Measurements from ENCODE around the gene FBXL13. TPM values are rescaled to one million over a fixed set of nuclear protein-coding genes. Genes with fewer than 3 reads are reported as not detected.

FBXL13 gene
- total and polyA plus RNA-seq, 4 donors, result 1.00 to 2.6 (median 1.4) TPM; not detected in 1

DNA sequence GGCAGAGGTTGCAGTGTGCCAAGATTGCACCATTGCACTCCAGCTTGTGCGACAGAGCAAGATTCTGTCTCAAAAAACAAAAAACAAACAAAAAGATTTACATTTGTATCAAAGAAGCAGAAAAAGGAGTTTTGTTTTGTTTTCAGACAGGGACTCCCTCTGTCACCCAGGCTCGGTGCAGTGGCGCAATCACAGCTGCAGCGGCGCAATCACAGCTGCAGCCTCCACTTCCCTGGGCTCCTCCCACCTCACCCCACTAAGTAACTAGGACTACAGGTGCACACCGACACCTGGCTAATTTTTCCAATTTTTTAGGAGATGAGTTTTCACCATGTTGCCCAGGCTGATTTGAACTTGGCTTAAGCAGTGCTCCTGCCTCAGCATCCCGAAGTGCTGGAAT, 2.2 kb upstream of the FBXL13 start:
- WGBS, 2 donors, result 95% methylated on average over 7 of the region's 7 CpGs
- H3K36me3 ChIP-seq (ENCODE audit: control insufficient read depth in 1 of 2, insufficient read depth in 2 of 2, low read length in 1 of 2), result no peaks in the 10 kb centered on the region
- ATAC-seq (ENCODE audit: low FRiP score), result no peak
- no peak overlapping the region for H3K4me3 ChIP-seq (ENCODE audit: low read length in 2 of 2)
- no peaks in the 10 kb centered on the region for H3K9me3 ChIP-seq (ENCODE audit: control insufficient read depth, low read length)
- no peak for DNase-seq
- no peak overlapping the region for H3K27ac ChIP-seq (ENCODE audit: low read depth in 1 of 2, low read length in 2 of 2)
- H3K4me1 ChIP-seq (ENCODE audit: control insufficient read depth in 1 of 2, insufficient read depth in 2 of 2, low read length in 2 of 2), result no peaks in the 10 kb centered on the region
- no peaks in the 10 kb centered on the region for H3K27me3 ChIP-seq (ENCODE audit: control insufficient read depth in 1 of 2, insufficient read depth in 2 of 2, low read length in 1 of 2)
- intact Hi-C loops (cut with DNase I), result loop anchor here in 1 of 2 donors (5.0 kb wide), 1 partner anchor 71 kb away; the partner anchor contains the start of gene NAPEPLD

DNA sequence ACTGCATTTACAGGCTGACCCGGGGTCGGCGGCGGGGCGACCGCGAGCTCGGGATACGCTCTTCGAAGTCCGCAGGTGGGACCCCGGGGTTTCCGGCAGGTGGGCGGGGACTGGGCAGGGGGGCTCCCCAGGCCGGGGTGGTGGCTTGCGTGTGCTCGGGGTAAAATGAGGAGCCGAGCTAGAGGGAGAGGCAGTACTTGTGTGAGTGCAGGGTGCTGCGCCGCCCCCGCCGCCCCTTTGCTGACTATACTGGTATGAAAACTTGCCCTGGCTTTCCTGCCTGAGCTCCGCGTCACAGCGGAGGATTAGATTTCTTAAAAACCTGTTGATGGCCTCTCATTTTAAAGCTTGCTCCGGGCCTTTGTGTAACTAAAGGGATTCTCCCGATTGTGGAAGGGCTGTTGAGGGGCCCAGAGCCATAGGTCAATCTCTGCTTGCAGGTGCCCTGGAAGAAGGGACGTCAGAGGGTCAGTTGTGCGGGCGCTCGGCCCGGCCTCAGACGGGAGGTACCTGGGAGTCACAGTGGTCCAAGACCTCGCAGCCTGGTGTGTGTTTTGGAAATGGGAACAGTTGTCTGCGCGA, 832 bp upstream of the FBXL13 start:
- Histone ChIP-seq H3K27me3 (ENCODE audit: control insufficient read depth in 1 of 2, insufficient read depth in 2 of 2, low read length in 1 of 2) (no peaks in the 10 kb centered on the region), H3K4me1 (ENCODE audit: control insufficient read depth in 1 of 2, insufficient read depth in 2 of 2, low read length in 2 of 2) (no peaks in the 10 kb centered on the region), H3K9me3 (ENCODE audit: control insufficient read depth, low read length) (no peaks in the 10 kb centered on the region), H3K36me3 (ENCODE audit: control insufficient read depth in 1 of 2, insufficient read depth in 2 of 2, low read length in 1 of 2) (no peaks in the 10 kb centered on the region), H3K4me3 (ENCODE audit: low read length in 2 of 2) (peak overlapping the region; percentile 57 to 60), H3K27ac (ENCODE audit: low read depth in 1 of 2, low read length in 2 of 2) (peak overlapping the region; percentile 61 to 73)
- intact Hi-C loops (cut with DNase I), result loop anchor here (2.0 to 5.0 kb wide), 2 partner anchors 72 to 73 kb away; partner anchors contain the start of gene NAPEPLD (in 2 of the 2)
- peak; percentile 76 to 88 for DNase-seq
- peak; percentile 27 for ATAC-seq (ENCODE audit: low FRiP score)
- WGBS, 2 donors, result 0% methylated on average over 36 of the region's 36 CpGs

DNA sequence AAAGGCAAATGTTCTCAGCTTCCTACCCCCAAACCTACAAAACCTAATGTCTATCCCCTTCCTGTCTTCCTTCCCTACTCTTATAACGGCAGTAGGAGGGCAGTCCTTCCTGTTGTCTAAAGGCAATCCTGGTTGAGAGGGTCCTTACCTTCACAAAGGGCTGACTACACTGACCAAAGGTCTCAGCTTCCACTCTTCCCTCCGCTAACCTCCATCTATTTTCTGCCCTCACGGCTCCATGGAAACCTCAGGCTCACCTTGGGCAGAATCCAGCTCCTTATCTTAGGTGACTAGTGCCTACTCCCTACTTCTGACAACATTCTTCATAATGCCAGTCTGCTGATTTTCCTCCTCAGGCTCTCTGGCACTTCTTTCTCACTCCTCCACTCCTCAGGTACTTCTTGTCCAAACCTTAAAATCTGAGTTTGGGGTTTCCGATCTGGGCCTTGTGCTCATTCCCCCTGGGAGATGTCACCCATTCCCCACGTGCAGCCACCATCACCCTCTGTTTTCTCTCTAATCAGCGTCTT, 542 bp downstream of the FBXL13 start:
- ATAC-seq (ENCODE audit: low FRiP score), result no peak
- H3K4me1 ChIP-seq (ENCODE audit: control insufficient read depth in 1 of 2, insufficient read depth in 2 of 2, low read length in 2 of 2), result no peaks in the 10 kb centered on the region
- H3K4me3 ChIP-seq (ENCODE audit: low read length in 2 of 2), result peak overlapping the region; percentile 24 to 60
- no peaks in the 10 kb centered on the region for H3K9me3 ChIP-seq (ENCODE audit: control insufficient read depth, low read length)
- no peak for DNase-seq
- H3K36me3 ChIP-seq (ENCODE audit: control insufficient read depth in 1 of 2, insufficient read depth in 2 of 2, low read length in 1 of 2), result no peaks in the 10 kb centered on the region
- H3K27ac ChIP-seq (ENCODE audit: low read depth in 1 of 2, low read length in 2 of 2), result peak overlapping the region; percentile 18 to 78
- WGBS, 2 donors, result 0 to 2% methylated on average over 6 of the region's 6 CpGs
- intact Hi-C loops (cut with DNase I), result loop anchor here in 1 of 2 donors (2.0 kb wide), 1 partner anchor 75 kb away; the partner anchor contains the start of gene NAPEPLD
- no peaks in the 10 kb centered on the region for H3K27me3 ChIP-seq (ENCODE audit: control insufficient read depth in 1 of 2, insufficient read depth in 2 of 2, low read length in 1 of 2)

DNA sequence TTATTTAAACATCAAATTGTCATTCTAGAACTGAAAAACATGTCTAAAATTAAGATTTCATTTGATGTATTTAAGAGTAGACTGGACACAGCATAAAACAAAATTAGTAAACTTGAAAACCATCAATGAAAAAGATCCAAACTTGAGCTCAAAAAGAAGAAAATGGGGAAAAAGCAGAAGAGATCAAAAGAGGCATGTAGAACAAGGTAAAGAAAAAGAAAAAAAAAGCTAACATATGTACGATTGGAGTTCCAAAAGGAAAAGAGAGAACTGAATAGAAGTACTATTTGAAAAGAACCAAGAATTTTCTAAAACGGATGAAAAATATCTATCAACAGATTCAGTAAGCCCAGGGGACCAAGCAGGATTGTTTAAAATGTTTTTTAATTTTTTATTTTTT, 3.6 kb downstream of the FBXL13 start:
- Histone ChIP-seq H3K9me3 (ENCODE audit: control insufficient read depth, low read length) (no peaks in the 10 kb centered on the region), H3K4me3 (ENCODE audit: low read length in 2 of 2) (no peak overlapping the region), H3K27me3 (ENCODE audit: control insufficient read depth in 1 of 2, insufficient read depth in 2 of 2, low read length in 1 of 2) (no peaks in the 10 kb centered on the region), H3K27ac (ENCODE audit: low read depth in 1 of 2, low read length in 2 of 2) (no peak overlapping the region), H3K36me3 (ENCODE audit: control insufficient read depth in 1 of 2, insufficient read depth in 2 of 2, low read length in 1 of 2) (no peaks in the 10 kb centered on the region), H3K4me1 (ENCODE audit: control insufficient read depth in 1 of 2, insufficient read depth in 2 of 2, low read length in 2 of 2) (no peaks in the 10 kb centered on the region)
- ATAC-seq (ENCODE audit: low FRiP score) (no peak), DNase-seq (no peak)
- WGBS, 2 donors, result 85 to 90% methylated on average over 2 of the region's 2 CpGs
- intact Hi-C loops (cut with DNase I), result no loop called here

DNA sequence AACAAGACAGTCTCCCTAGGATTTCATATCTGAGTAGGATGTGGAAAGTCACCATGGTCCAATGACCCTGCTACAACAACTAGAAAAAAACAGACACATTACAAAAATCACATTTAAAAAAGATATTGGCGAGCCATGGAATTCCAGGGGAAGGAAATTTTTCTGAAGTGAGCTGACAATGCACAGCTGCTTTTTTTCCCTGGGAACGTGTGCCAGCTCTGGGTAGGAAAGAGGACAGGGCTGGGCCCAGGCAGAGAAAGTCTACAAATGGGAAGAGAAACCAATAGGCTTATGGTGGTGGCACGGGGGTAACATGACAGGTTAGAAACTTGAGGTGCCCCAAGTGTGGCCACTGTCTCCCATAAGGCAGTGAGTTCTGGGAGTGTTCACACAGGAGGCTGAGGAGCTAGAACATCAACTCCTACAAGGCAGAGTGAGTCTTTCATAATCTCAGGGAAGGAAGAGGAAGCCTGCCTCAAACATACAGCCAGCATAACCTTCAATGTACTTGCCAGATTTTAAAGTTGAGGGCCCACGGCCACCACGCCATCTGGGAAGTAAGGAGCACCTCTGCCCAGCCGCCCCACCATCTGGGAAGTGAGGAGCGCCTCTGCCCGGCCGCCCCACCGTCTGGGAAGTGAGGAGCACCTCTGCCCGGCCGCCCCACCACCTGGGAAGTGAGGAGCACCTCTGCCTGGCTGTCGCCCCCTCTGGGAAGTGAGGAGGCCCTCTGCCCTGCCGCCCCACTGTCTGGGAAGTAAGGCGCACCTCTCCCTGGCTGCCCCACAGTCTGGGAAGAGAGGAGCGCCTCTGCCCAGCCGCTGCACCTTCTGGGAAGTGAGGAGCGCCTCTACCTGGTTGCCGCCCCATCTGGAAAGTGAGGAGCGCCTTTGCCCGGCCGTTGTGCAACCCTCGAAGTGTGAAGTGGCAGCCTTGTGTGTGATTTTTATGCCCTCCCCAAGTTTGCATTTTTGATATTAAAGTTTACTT, 5.9 kb downstream of the FBXL13 start:
- intact Hi-C loops (cut with DNase I), result loop anchor here in 1 of 2 donors (10.0 kb wide), 1 partner anchor 154 kb away; the partner anchor contains the start of gene LRRC17
- 90 to 91% methylated on average over 23 of the region's 23 CpGs for WGBS, 2 donors
- no peak for ATAC-seq (ENCODE audit: low FRiP score)

DNA sequence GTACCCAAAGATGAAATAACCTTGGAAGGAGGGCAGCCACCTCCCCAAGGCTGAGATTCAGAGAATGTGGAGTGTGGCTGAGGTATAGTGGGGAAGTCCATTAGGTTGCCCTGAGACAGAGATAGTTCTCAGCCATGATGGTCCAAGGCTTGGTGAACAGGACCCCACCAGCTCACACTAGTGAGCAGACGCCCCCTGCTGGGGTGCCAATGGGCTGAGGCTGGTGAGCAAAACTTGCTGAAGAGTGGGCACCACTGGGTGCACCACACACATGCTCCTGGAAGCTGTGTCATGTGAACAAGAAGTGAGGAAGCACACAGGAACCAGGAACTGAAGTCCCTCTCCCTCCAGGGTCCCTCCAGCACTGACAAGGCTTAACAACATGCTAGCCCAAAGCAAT, 8.9 kb downstream of the FBXL13 start:
- Histone ChIP-seq H3K4me1 (ENCODE audit: control insufficient read depth in 1 of 2, insufficient read depth in 2 of 2, low read length in 2 of 2) (no peaks in the 10 kb centered on the region), H3K27me3 (ENCODE audit: control insufficient read depth in 1 of 2, insufficient read depth in 2 of 2, low read length in 1 of 2) (no peaks in the 10 kb centered on the region), H3K4me3 (ENCODE audit: low read length in 2 of 2) (no peak overlapping the region), H3K9me3 (ENCODE audit: control insufficient read depth, low read length) (no peaks in the 10 kb centered on the region), H3K27ac (ENCODE audit: low read depth in 1 of 2, low read length in 2 of 2) (no peak overlapping the region), H3K36me3 (ENCODE audit: control insufficient read depth in 1 of 2, insufficient read depth in 2 of 2, low read length in 1 of 2) (no peaks in the 10 kb centered on the region)
- ATAC-seq (ENCODE audit: low FRiP score) (peak; percentile 42), DNase-seq (peak; percentile 58 to 75)
- intact Hi-C loops (cut with DNase I), result loop anchor here in 1 of 2 donors (10.0 kb wide), 1 partner anchor 151 kb away; the partner anchor contains the start of gene LRRC17
- 25 to 30% methylated on average over 1 of the region's 1 CpG for WGBS, 2 donors

More for the DNA sequence above, 5.9 kb downstream of the FBXL13 start:
- no peaks in the 10 kb centered on the region for H3K36me3 ChIP-seq (ENCODE audit: control insufficient read depth in 1 of 2, insufficient read depth in 2 of 2, low read length in 1 of 2)
- H3K27me3 ChIP-seq (ENCODE audit: control insufficient read depth in 1 of 2, insufficient read depth in 2 of 2, low read length in 1 of 2), result no peaks in the 10 kb centered on the region
- no peak for DNase-seq
- H3K4me3 ChIP-seq (ENCODE audit: low read length in 2 of 2), result no peak overlapping the region
- no peak overlapping the region for H3K27ac ChIP-seq (ENCODE audit: low read depth in 1 of 2, low read length in 2 of 2)
- H3K9me3 ChIP-seq (ENCODE audit: control insufficient read depth, low read length), result no peaks in the 10 kb centered on the region
- H3K4me1 ChIP-seq (ENCODE audit: control insufficient read depth in 1 of 2, insufficient read depth in 2 of 2, low read length in 2 of 2), result no peaks in the 10 kb centered on the region

DNA sequence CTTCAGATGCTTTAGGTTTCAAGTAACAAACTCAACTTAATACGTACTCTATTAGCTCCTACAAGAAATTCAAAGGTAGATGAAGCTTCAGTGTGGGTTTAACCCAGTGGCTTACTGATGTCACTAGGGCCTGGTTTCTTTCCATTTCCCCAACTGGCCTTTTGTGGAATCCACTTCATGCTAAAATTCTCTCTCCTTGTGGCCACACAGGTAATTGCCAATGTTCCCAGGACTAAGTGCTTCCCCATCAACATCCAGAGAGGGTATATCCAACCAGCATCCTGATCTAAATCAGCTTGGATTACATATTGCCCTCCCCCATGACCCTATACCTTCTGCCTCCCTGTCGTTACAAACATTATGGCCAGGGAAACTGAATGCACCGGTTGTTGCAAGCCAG, 10.7 kb downstream of the FBXL13 start:
- H3K27me3 ChIP-seq (ENCODE audit: control insufficient read depth in 1 of 2, insufficient read depth in 2 of 2, low read length in 1 of 2), result no peaks in the 10 kb centered on the region
- H3K9me3 ChIP-seq (ENCODE audit: control insufficient read depth, low read length), result no peaks in the 10 kb centered on the region
- peaks cover 1 to 3% of the 10 kb centered on the region in 2 donors for H3K4me1 ChIP-seq (ENCODE audit: control insufficient read depth in 1 of 2, insufficient read depth in 2 of 2, low read length in 2 of 2)
- ATAC-seq (ENCODE audit: low FRiP score), result no peak
- no peaks in the 10 kb centered on the region for H3K36me3 ChIP-seq (ENCODE audit: control insufficient read depth in 1 of 2, insufficient read depth in 2 of 2, low read length in 1 of 2)
- DNase-seq, result no peak
- WGBS, 2 donors, result 86 to 93% methylated on average over 3 of the region's 3 CpGs
- H3K4me3 ChIP-seq (ENCODE audit: low read length in 2 of 2), result no peak overlapping the region
- intact Hi-C loops (cut with DNase I), result loop anchor here (5.0 to 10.0 kb wide), 3 partner anchors 67 to 307 kb away; partner anchors contain the start of gene LRRC17 (in 1 of the 2)
- H3K27ac ChIP-seq (ENCODE audit: low read depth in 1 of 2, low read length in 2 of 2), result no peak overlapping the region

DNA sequence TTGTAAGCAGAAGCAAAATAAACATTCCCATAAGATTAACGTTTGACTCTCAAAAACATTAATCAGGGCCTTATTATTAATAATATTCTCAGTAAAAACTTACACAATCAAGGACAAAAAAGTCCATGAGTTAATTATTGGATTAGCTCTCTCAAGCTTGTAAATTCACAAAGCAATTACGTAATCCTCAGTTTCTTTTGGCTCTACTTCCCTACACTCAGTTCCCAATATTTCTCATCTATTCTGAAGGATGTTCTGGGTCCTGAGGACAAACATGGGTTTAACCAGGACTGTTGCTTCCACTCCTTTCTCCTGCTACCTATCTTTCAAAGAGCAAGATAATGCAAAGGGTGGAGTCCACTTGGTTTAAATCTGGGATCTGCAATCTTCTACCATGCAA, 15.1 kb downstream of the FBXL13 start:
- ATAC-seq (ENCODE audit: low FRiP score) (peak; percentile 64), DNase-seq (no peak)
- Histone ChIP-seq H3K9me3 (ENCODE audit: control insufficient read depth, low read length) (no peaks in the 10 kb centered on the region), H3K4me3 (ENCODE audit: low read length in 2 of 2) (no peak overlapping the region), H3K4me1 (ENCODE audit: control insufficient read depth in 1 of 2, insufficient read depth in 2 of 2, low read length in 2 of 2) (peaks cover 1 to 3% of the 10 kb centered on the region in 2 donors), H3K36me3 (ENCODE audit: control insufficient read depth in 1 of 2, insufficient read depth in 2 of 2, low read length in 1 of 2) (no peaks in the 10 kb centered on the region), H3K27ac (ENCODE audit: low read depth in 1 of 2, low read length in 2 of 2) (no peak overlapping the region), H3K27me3 (ENCODE audit: control insufficient read depth in 1 of 2, insufficient read depth in 2 of 2, low read length in 1 of 2) (no peaks in the 10 kb centered on the region)
- 6% methylated on average over 2 of the region's 2 CpGs for WGBS, 2 donors
- intact Hi-C loops (cut with DNase I), result loop anchor here in 1 of 2 donors (10.0 kb wide), 1 partner anchor 145 kb away; the partner anchor contains the start of gene LRRC17

Measured in aorta (tissue), 5 donors.